GM12892 (cell line): ENCODE measurements around the gene ZNF488.

Experiments used
- POLR2A ChIP-seq: IDR thresholded peaks from 2 replicates; pipeline ENCODE4 v1.6.1; 2011; ENCODE audit warnings: low read depth, low read length, control low read depth
- POLR2AphosphoS5 ChIP-seq: IDR thresholded peaks from 2 replicates; pipeline ENCODE4 v1.6.1; 2011; ENCODE audit warnings: low read depth, low read length, control low read depth
- TAF1 ChIP-seq: IDR thresholded peaks from 2 replicates; pipeline ENCODE4 v1.6.1; 2011; ENCODE audit warnings: low read depth, mild to moderate bottlenecking, control low read depth, low read length, borderline replicate concordance

- TF ChIP-seq POLR2AphosphoS5 (no peak), TAF1 (no peak), POLR2A (no peak)
Observed at GRCh38 chr10:47326306-47326926, 57.7 kb downstream of the ZNF488 start.
